ENCODE results near the gene AMPD1. TPM values are rescaled to one million over a fixed set of nuclear protein-coding genes. Genes with fewer than 3 reads are reported as not detected.
A peak's percentile ranks its signal among the peaks of the same experiment; 100 is the strongest.

Gene AMPD1
- total and polyA plus RNA-seq, 2 experiments from 2014 or later = 0.27 TPM; not detected in 1

DNA sequence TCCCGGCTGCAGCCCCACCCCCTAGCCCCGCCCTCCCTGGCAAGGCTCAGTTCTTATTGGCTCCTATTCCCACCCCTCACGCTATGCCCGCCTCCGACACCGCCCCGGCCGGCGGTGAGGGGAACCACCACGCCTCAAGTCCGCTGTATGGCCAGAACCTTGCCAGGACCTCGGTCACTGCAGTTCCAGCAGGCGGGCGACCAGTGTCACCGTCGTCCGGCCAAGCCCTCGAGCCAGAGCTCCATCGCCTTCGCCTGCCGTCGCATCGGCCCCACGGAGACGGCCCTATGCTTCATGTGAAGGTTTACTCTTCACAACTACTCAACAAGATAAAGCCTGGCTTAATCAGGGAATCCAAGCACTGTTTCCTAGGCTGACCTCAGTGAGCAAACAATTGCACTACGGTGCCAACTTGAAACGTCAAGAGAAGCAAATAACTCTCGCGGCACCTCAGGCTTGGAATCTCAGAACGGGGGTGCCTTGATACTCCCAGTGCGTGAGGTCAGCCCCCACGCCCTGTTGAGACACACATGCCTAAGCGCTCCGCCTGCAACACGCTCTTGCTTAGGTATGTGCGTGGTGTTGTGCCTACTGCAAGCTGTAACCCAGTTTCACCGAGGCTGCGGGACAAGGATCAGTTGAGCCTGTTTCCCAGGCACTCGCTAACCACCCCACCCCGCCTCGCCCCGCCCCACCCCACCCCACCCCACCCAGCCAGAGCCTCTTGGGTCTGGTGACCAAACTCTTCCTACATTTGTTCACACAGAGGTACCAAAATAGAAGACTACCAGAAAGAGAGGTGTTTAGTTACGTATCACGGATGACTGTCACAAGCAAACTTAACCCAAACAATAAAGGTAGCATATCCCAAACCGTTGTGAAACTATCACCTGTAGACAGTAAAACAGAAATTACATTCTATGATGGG is 25.0 kb downstream of the AMPD1 start:
- Histone ChIP-seq H3K4me2 (peak overlapping the region; percentile 95), H3K27me3 (ENCODE audit: insufficient read depth) (peaks cover 26% of the 10 kb centered on the region; the same call in 1 of the 2 replicates), H2AFZ (peak overlapping the region; percentile 99), H3K4me1 (ENCODE audit: insufficient read depth) (0 out of 2 replicates have a peak, but pooled peaks cover 4% of the 10 kb centered on the region), H3K36me3 (ENCODE audit: insufficient read depth) (no peaks in the 10 kb centered on the region), H3K9me2 (ENCODE audit: insufficient read depth) (no peaks in the 10 kb centered on the region), H3K79me2 (replicated peaks; ENCODE audit: insufficient read depth) (no peaks in the 10 kb centered on the region), H4K20me1 (replicated peaks; ENCODE audit: insufficient read depth) (no peaks in the 10 kb centered on the region), H3F3A (replicated peaks; ENCODE audit: low read depth) (peaks cover 7% of the 10 kb centered on the region; the same call in 1 of the 2 replicates), H3K4me3 (peak overlapping the region; percentile 84), H3K27ac (ENCODE audit: low read depth) (no peak overlapping the region)
- TF ChIP-seq, protein P1, sequence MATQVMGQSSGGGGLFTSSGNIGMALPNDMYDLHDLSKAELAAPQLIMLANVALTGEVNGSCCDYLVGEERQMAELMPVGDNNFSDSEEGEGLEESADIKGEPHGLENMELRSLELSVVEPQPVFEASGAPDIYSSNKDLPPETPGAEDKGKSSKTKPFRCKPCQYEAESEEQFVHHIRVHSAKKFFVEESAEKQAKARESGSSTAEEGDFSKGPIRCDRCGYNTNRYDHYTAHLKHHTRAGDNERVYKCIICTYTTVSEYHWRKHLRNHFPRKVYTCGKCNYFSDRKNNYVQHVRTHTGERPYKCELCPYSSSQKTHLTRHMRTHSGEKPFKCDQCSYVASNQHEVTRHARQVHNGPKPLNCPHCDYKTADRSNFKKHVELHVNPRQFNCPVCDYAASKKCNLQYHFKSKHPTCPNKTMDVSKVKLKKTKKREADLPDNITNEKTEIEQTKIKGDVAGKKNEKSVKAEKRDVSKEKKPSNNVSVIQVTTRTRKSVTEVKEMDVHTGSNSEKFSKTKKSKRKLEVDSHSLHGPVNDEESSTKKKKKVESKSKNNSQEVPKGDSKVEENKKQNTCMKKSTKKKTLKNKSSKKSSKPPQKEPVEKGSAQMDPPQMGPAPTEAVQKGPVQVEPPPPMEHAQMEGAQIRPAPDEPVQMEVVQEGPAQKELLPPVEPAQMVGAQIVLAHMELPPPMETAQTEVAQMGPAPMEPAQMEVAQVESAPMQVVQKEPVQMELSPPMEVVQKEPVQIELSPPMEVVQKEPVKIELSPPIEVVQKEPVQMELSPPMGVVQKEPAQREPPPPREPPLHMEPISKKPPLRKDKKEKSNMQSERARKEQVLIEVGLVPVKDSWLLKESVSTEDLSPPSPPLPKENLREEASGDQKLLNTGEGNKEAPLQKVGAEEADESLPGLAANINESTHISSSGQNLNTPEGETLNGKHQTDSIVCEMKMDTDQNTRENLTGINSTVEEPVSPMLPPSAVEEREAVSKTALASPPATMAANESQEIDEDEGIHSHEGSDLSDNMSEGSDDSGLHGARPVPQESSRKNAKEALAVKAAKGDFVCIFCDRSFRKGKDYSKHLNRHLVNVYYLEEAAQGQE (IDR thresholded peaks at IDR 0.05; ENCODE audit: unreplicated experiment) = peak; percentile 2
- TF ChIP-seq CREB1 (CRISPR knock-in tag; IDR thresholded peaks at IDR 0.05; ENCODE audit: low read depth) (no peak), STAT1 (IDR thresholded peaks at IDR 0.05; ENCODE audit: unreplicated experiment) (no peak), ZNF331 (CRISPR knock-in tag; IDR thresholded peaks at IDR 0.05; ENCODE audit: low read depth) (no peak), EZH2phosphoT487 (IDR thresholded peaks at IDR 0.05; ENCODE audit: unreplicated experiment) (no peak), JUNB (IDR thresholded peaks at IDR 0.05; ENCODE audit: unreplicated experiment) (no peak), NANOG (IDR thresholded peaks at IDR 0.05; ENCODE audit: borderline replicate concordance) (no peak), EZH2 (IDR thresholded peaks at IDR 0.05; ENCODE audit: low read depth, unreplicated experiment) (no peak), ZNF114 (CRISPR knock-in tag; IDR thresholded peaks at IDR 0.05) (no peak), POLR2AphosphoS5 (IDR thresholded peaks at IDR 0.05; ENCODE audit: low read depth) (peak; percentile 55)
- TF ChIP-seq, protein P2, sequence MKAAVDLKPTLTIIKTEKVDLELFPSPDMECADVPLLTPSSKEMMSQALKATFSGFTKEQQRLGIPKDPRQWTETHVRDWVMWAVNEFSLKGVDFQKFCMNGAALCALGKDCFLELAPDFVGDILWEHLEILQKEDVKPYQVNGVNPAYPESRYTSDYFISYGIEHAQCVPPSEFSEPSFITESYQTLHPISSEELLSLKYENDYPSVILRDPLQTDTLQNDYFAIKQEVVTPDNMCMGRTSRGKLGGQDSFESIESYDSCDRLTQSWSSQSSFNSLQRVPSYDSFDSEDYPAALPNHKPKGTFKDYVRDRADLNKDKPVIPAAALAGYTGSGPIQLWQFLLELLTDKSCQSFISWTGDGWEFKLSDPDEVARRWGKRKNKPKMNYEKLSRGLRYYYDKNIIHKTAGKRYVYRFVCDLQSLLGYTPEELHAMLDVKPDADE (IDR thresholded peaks at IDR 0.05) = no peak
- TF ChIP-seq, protein P3, sequence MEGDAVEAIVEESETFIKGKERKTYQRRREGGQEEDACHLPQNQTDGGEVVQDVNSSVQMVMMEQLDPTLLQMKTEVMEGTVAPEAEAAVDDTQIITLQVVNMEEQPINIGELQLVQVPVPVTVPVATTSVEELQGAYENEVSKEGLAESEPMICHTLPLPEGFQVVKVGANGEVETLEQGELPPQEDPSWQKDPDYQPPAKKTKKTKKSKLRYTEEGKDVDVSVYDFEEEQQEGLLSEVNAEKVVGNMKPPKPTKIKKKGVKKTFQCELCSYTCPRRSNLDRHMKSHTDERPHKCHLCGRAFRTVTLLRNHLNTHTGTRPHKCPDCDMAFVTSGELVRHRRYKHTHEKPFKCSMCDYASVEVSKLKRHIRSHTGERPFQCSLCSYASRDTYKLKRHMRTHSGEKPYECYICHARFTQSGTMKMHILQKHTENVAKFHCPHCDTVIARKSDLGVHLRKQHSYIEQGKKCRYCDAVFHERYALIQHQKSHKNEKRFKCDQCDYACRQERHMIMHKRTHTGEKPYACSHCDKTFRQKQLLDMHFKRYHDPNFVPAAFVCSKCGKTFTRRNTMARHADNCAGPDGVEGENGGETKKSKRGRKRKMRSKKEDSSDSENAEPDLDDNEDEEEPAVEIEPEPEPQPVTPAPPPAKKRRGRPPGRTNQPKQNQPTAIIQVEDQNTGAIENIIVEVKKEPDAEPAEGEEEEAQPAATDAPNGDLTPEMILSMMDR (conservative IDR thresholded peaks at IDR 0.05; ENCODE audit: low read depth in 2 of 2) = no peak
- TF ChIP-seq, protein P4, sequence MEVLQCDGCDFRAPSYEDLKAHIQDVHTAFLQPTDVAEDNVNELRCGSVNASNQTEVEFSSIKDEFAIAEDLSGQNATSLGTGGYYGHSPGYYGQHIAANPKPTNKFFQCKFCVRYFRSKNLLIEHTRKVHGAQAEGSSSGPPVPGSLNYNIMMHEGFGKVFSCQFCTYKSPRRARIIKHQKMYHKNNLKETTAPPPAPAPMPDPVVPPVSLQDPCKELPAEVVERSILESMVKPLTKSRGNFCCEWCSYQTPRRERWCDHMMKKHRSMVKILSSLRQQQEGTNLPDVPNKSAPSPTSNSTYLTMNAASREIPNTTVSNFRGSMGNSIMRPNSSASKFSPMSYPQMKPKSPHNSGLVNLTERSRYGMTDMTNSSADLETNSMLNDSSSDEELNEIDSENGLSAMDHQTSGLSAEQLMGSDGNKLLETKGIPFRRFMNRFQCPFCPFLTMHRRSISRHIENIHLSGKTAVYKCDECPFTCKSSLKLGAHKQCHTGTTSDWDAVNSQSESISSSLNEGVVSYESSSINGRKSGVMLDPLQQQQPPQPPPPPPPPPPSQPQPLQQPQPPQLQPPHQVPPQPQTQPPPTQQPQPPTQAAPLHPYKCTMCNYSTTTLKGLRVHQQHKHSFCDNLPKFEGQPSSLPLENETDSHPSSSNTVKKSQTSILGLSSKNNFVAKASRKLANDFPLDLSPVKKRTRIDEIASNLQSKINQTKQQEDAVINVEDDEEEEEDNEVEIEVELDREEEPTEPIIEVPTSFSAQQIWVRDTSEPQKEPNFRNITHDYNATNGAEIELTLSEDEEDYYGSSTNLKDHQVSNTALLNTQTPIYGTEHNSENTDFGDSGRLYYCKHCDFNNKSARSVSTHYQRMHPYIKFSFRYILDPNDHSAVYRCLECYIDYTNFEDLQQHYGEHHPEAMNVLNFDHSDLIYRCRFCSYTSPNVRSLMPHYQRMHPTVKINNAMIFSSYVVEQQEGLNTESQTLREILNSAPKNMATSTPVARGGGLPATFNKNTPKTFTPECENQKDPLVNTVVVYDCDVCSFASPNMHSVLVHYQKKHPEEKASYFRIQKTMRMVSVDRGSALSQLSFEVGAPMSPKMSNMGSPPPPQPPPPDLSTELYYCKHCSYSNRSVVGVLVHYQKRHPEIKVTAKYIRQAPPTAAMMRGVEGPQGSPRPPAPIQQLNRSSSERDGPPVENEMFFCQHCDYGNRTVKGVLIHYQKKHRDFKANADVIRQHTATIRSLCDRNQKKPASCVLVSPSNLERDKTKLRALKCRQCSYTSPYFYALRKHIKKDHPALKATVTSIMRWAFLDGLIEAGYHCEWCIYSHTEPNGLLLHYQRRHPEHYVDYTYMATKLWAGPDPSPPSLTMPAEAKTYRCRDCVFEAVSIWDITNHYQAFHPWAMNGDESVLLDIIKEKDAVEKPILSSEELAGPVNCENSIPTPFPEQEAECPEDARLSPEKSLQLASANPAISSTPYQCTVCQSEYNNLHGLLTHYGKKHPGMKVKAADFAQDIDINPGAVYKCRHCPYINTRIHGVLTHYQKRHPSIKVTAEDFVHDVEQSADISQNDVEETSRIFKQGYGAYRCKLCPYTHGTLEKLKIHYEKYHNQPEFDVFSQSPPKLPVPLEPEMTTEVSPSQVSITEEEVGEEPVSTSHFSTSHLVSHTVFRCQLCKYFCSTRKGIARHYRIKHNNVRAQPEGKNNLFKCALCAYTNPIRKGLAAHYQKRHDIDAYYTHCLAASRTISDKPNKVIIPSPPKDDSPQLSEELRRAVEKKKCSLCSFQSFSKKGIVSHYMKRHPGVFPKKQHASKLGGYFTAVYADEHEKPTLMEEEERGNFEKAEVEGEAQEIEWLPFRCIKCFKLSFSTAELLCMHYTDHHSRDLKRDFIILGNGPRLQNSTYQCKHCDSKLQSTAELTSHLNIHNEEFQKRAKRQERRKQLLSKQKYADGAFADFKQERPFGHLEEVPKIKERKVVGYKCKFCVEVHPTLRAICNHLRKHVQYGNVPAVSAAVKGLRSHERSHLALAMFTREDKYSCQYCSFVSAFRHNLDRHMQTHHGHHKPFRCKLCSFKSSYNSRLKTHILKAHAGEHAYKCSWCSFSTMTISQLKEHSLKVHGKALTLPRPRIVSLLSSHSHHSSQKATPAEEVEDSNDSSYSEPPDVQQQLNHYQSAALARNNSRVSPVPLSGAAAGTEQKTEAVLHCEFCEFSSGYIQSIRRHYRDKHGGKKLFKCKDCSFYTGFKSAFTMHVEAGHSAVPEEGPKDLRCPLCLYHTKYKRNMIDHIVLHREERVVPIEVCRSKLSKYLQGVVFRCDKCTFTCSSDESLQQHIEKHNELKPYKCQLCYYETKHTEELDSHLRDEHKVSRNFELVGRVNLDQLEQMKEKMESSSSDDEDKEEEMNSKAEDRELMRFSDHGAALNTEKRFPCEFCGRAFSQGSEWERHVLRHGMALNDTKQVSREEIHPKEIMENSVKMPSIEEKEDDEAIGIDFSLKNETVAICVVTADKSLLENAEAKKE (CRISPR knock-in tag; IDR thresholded peaks at IDR 0.05) = no peak
- Mint-ChIP-seq H3K4me1 (peaks cover 4% of the 10 kb centered on the region; the same call in 2 of the 3 replicates), H3K27ac (peak overlapping the region; percentile 37; the same call in 1 of the 2 replicates), H3K36me3 (ENCODE audit: low read depth) (no peaks in the 10 kb centered on the region), H3K27me3 (ENCODE audit: insufficient read depth, low read depth, poor library complexity) (peaks cover 6% of the 10 kb centered on the region), H3K9me3 (no peaks in the 10 kb centered on the region), H3K4me3 (peak overlapping the region; percentile 85)
- DNase-seq (ENCODE audit: low spot score) (peak; percentile 95), ATAC-seq (peak; percentile 96)
